Peyer's patch (tissue), 4 donors: ENCODE data around the gene KAT2B.

Experiments used
- POLR2A ChIP-seq, 2 donors: fragments of 450-650 bp; IDR thresholded peaks; one replicate each; pipeline ENCODE4 v1.5.1; 2017; ENCODE audit warnings: antibody characterized with exemption in 2 of 2, mild to moderate bottlenecking in 2 of 2, moderate library complexity in 2 of 2
- TF ChIP-seq, protein P1 (sequence below), 6 experiments: fragments of 450-650 bp in 4 of 6; fragments of 200-600 bp in 2 of 6; sonication (generic) in 1 of 6; IDR thresholded peaks; one replicate each; pipeline ENCODE4 v1.5.1; 2017 to 2019; ENCODE audit warnings: antibody characterized with exemption in 6 of 6, mild to moderate bottlenecking in 3 of 6, moderate library complexity in 1 of 6

DNA sequence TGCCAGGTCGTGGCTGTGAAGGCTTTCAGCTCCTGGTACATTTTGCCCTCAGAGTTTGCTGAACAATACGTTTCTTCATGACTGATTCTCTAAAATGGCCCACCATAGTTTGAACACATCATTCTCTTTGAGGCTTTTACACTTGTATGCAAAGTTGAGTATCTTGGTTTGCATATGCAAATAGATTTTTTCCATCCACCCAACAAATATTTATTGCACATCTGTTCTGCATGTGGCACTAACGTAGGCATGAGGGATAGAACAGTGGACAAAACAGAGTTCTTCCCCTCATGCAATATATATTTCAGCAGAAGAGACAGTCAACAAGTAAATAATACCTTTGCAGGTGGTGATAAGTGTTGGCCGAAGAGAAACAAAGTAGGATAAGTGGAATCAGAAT, 55.2 kb downstream of the KAT2B start:
- TF ChIP-seq, protein P1, sequence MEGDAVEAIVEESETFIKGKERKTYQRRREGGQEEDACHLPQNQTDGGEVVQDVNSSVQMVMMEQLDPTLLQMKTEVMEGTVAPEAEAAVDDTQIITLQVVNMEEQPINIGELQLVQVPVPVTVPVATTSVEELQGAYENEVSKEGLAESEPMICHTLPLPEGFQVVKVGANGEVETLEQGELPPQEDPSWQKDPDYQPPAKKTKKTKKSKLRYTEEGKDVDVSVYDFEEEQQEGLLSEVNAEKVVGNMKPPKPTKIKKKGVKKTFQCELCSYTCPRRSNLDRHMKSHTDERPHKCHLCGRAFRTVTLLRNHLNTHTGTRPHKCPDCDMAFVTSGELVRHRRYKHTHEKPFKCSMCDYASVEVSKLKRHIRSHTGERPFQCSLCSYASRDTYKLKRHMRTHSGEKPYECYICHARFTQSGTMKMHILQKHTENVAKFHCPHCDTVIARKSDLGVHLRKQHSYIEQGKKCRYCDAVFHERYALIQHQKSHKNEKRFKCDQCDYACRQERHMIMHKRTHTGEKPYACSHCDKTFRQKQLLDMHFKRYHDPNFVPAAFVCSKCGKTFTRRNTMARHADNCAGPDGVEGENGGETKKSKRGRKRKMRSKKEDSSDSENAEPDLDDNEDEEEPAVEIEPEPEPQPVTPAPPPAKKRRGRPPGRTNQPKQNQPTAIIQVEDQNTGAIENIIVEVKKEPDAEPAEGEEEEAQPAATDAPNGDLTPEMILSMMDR (IDR thresholded peaks at IDR 0.05) = no peak
- TF ChIP-seq POLR2A (IDR thresholded peaks at IDR 0.05) = no peak
